ENCODE measurements around the gene GJC1.
"Not testable (repeated sequence)": the region's sequence is repeated elsewhere in the genome, so short reads cannot be mapped to it uniquely, and the experiment has no call there.

Gene GJC1

GRCh38 chr17:44759086-44759915 lies 70.8 kb downstream of the GJC1 start:
- DNase-seq (ENCODE audit: low spot score), result no peak

- no peak for DNase-seq (ENCODE audit: low spot score)
Observed at GRCh38 chr17:44758414-44759085, 71.5 kb downstream of the GJC1 start, which contains the start of gene ADAM11. Gene ADAM11 (plus strand): TSS chr17:44758988. CDS start chr17:44759200, 212 bp downstream.

- DNase-seq (ENCODE audit: low spot score), result no peak
Observed at GRCh38 chr17:44757918-44758413, 72.1 kb downstream of the GJC1 start.

- no peak for DNase-seq (ENCODE audit: low spot score)
Observed at GRCh38 chr17:44757045-44757917, 72.8 kb downstream of the GJC1 start.

- DNase-seq (ENCODE audit: low spot score), result not testable (repeated sequence)
Observed at GRCh38 chr17:44755180-44755579, 74.9 kb downstream of the GJC1 start.

GRCh38 chr17:44754276-44754675 lies 75.8 kb downstream of the GJC1 start:
- DNase-seq (ENCODE audit: low spot score), result no peak

- DNase-seq (ENCODE audit: low spot score), result no peak
Observed at GRCh38 chr17:44752953-44753861, 76.9 kb downstream of the GJC1 start.

- no peak for DNase-seq (ENCODE audit: low spot score)
Observed at GRCh38 chr17:44751806-44752205, 78.3 kb downstream of the GJC1 start.

- DNase-seq (ENCODE audit: low spot score), result no peak
Observed at GRCh38 chr17:44751331-44751730, 78.8 kb downstream of the GJC1 start.

GRCh38 chr17:44749980-44750318 lies 80.1 kb downstream of the GJC1 start:
- DNase-seq (ENCODE audit: low spot score), result no peak

- DNase-seq (ENCODE audit: low spot score), result no peak
Observed at GRCh38 chr17:44749076-44749979, 80.8 kb downstream of the GJC1 start.

All from CD4-positive, alpha-beta T cell treated with Interleukin-6 at 100 ng/mL for 8 hours (primary cell).